NCI-H774 (cell line): ENCODE results near the gene KCNQ2.

Source experiments
- DNase-seq: peaks from one replicate; lab custom pipeline; 2025; lab: John Stamatoyannopoulos, UW

The KCNQ2 gene

DNA sequence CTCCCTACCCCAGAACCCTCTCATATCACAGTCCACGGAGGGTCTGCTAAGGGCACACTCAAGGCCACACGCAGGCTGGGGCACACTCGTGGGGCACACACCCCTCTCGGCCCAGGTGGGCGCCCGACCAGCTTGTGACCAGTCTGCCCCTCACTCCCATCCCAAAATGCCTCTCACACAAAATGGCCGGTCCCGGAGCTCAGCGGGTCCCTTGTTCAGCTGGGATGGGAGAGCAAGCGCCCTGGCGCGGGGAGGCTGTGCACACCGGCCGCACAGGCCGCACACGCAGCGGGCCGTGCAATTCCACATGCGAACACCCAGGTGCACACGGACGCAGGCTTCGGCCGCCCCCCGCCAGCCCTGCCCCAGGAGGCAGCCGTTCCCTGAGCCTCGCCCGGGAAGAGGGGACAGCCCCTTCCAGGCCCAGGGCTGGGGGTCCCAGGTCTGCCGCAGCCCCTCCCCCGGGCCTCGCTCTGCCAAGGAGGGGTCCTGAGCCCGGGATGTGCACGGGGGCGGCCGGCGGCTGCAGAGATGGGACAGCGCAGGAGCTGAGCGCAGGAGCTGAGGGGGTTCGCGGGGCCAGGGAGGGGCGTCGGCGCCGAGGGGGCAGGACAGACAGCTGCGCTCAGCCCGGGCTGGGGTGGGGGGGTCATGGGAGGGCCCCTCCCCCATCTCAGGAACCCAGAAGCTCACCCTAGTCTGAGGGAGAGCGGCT lies 1.3 kb downstream of the KCNQ2 start:
- no peak for DNase-seq

DNA sequence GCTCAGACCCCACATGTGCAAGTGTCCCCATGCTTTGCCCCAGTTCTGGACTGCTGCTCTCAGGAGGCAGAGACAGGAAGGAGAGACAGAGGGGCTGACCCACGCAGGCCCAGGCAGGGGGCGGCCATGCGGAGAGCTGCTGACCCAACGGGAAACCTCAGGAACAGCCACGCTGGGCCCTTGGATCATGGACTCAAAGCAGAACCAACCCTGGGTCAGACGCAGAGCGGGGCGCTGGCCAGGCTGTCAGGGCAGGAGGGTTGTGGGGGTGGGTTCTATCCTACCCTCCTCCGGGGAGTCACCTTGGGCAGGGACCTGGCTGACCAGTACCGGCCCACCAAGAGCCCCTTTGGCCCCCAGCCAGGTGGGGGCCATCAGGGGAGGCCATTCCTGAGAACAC lies 2.0 kb downstream of the KCNQ2 start:
- DNase-seq, result no peak

DNA sequence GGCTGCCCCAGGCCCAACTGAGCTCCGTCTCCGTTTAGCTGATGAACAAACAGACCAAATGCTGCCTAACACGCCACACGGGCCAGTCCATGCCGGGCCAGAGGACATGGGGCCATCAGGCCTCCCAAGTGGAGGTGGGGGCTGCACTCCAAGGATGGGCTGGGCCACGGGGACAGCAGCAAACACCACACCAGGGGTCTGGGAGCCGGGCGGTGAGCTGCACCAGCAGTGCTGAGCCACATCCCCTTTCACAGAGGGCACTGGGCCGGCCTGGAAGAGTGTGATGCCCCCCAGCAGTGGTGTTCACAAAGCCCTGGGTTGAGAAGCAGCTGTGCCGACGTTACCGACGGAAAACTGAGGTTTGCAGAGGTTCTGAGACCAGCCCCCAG lies 2.7 kb downstream of the KCNQ2 start:
- DNase-seq, result no peak

DNA sequence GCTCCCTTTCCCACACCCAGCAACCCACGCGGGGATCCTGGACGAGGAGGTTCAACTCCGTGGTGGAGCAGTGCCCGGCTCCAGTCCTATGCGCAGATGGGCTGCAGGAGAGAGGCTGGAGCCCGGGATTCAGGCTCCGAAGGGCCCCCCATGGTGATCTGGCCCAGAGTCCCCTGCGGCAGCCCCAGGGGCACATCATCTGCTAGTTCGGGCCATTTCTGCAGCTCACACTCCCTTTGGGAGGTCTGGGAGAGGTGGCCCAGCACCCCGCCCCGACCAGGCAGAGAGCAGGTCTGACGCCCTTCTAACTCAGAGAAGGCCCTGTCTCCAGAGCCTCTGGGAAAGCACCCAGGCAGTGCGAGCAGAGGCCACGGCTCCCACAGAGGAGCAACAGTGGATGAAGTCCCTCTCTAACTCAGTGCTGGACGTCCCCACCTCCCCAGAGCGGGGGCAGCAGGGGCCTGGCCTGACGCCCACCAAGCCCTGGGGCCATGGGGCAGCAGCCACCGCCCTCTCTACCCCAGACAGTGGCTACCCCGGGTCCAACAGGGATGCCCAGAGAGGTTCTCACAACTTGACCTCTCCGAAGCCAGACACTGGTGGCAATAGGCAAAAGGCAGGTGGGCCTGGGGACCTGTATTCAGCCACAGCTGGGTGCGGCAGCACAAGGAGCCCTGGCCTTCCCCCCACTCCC lies 3.3 kb downstream of the KCNQ2 start:
- no peak for DNase-seq

DNA sequence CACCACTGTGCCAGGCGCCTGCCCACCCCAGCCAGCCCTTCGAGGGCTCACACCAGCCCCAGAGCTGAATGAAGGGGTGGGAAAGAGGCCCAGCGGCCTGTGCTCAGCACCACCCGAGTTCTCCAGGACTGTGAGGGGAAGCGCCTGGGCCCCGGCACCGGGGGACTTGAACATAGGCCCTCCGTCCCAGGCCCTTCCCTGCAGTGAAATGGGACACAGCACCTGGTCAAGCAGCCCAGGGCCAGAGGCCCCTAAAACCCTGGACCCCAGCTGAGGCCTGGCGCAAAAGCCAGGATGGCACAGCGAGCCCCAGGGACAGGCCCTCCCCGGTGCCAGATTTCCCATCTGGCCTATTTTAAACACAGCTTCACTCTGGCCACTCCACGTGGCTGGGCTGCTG lies 4.0 kb downstream of the KCNQ2 start:
- no peak for DNase-seq

DNA sequence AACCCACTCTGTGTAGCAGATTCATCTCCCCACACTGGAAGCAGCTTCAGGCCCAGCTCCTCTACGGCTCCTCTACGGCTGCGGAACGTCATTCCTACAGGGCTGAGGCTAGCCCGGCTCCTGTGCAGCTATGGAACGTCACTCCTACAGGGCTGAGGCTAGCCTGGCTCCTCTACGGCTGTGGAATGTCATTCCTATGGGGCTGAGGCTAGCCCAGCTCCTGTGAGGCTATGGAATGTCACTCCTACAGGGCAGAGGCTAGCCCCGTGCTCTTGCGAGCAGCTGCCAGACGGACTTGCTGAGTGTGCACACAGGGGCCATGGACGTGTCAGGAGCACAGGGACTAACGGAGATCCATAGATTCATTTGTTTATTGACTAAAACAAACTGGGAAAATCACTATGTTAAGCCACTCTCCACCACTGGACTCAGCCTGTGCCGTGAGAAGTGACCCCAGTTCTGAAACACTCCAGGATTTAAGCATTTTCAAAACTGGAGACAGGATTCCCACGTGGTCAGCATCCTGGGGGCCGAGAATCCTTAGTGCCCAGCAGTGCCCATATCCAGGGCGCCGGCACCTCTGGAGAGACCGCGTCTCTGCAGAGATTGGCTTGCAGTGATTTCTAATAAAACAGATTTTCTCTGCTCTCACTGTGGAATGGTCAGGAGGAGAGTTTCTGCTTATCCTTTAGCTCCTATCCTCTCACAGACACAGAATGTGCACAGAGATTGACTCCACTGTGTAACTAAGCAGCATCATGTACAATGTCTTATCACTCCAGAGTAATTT lies 5.0 kb downstream of the KCNQ2 start:
- no peak for DNase-seq

DNA sequence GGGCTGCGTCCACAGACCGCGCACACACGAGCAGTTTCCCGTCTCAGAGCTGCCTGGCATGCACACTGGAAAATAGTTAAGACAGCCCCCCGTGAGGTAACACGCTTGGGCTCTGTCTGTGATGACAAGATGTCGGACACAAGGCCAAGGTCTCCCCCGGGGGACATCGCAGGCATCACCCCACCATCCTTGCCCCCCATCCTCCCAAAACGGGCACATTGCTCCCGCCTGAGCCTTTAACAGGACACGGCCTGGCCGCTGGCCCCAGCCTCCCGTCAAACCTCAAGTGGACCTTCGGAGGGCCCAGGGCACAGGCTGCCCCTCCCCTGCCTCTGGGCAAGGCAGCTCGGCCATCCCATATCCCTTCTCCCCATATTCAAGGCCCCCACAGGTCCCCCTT lies 5.6 kb downstream of the KCNQ2 start:
- no peak for DNase-seq

DNA sequence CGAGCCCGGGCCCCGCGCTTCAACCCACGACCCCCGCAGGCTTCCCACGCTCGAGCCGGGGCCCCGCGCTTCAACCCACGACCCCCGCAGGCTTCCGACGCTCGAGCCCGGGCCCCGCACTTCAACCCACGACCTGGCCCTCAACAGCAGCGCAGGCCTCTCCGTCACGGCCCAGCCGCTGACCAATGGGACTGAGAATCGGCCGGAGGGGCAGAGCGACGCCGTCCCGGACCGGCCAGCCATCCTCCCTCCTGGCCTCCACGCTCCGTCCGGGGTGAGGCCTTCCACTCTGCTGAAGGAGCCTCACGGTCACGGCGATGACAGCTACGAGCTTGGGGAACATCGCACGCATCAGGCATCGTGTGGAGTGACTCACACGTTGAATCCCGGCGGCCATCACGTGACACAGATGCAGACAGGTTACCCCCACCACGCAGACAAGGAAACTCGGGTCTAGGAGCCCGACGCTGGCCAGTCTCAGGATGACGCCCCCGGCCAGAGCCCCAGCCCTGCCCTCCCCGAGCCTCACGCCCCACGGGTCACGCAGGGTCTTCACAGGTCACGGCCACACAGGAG lies 6.1 kb downstream of the KCNQ2 start:
- DNase-seq, result no peak

DNA sequence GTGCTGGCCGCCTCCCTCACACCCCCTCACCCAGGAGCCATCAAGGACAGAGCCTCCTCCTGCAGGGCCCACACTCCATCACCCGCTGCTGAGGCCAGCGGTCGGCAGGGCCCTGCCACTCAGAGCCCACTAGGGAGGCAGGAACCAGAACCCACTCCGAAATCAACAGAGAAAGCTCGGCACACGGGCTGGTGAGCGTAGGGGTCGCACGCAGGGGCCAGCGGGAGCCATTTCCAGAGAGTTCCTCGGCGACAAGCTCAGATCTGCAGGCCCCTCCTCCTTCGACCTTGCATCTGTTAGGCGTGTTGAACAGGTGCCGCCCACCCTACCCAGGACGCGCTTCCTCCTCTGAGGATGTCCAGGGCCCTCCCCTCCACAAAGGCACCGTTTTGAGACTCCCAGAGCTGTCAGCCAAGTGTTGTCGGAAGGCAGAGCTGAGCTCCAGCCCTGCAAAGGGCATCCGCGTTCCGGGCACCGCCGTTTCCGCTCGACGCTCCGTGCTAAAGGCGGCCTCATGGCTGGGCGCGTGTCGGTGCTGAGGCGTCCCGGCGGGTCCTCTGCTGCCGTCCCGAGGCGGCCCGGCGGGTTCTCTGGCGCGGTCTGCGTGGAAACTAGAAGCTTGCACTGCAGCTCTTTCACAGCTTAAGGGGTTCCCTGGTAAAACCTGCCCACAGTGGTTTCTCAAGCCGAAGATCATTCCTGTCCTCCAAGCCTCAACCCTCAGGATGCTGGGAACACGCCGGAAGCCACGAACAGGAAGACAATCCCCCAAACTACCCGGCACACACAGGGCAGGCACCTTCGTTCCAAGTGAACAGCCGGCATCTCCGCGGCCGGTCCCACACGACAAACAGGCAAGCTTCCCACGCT lies 6.8 kb downstream of the KCNQ2 start:
- no peak for DNase-seq

DNA sequence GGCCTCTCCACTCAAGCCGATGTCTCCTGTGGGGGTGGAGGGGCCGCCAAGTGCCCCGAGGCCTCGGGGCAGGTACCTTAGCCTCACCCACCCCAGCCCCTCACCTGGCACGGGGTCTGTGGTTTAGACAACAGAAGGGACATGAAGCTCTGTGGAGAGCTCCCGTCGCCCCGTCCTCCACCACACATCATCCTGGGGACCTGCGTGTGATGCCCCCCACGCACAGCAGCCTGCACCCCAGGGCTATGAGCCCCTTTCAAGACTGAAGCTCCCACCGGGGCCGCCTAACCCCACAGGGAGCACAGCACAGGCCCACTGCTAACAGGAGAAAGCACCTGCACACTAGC lies 8.2 kb downstream of the KCNQ2 start:
- no peak for DNase-seq

DNA sequence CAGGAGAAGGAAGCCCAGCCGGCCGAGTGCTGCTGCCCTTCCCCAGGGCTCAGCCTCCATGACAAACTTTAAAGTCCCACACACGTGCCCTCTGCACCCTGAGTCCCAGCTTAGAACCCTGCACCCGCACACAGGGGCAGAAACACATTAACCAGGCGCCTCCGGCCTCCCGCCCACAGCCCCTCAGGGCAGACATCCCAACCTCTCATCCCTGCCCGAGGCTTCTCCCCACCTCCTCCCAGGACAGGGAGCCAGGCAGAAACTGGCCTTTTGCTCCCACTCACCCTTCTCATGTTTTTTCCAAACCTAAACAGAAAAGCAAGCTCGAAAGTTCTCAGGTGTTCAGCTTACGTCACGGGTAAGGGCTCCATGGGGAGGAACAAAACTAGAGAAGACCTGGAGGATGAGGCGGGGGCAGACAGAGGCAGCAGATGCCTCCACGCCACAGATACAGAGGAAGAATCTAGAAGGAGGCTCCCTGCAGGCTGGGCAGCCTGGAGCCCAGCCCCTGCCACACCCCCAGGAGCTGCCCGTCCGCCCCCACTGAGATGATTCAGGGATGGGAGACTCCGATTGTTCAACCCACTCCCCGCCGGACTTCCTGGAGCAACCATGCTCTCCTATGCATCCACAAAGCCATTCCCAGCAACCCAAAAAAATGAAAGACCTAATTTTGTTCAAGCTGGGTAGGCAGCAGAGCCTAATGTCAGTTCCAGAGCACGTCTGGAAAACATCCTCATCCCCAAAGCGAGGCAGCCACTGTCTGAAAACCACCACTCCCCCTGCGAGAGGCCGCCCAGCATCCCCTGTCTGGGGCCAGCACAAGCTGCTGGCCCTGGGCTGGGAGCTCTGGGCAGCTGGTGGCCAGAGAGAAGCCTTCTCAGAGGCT lies 8.8 kb downstream of the KCNQ2 start:
- no peak for DNase-seq

DNA sequence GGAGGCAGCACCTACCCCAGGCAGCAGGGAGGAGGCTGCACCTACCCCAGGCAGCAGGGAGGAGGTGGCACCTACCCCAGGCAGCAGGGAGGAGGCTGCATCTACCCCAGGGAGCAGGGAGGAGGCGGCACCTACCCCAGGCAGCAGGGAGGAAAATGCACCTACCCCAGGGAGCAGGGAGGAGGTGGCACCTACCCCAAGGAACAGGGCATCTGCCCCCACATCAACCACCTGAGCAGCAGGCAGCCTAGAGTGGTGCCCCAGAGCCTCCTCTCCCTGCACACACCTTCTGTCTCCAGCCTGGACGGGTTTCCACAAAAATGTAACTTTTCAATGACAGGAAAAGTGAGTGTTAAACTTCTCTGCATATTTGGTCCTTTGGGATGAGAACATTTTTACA lies 10.2 kb downstream of the KCNQ2 start:
- DNase-seq, result no peak

DNA sequence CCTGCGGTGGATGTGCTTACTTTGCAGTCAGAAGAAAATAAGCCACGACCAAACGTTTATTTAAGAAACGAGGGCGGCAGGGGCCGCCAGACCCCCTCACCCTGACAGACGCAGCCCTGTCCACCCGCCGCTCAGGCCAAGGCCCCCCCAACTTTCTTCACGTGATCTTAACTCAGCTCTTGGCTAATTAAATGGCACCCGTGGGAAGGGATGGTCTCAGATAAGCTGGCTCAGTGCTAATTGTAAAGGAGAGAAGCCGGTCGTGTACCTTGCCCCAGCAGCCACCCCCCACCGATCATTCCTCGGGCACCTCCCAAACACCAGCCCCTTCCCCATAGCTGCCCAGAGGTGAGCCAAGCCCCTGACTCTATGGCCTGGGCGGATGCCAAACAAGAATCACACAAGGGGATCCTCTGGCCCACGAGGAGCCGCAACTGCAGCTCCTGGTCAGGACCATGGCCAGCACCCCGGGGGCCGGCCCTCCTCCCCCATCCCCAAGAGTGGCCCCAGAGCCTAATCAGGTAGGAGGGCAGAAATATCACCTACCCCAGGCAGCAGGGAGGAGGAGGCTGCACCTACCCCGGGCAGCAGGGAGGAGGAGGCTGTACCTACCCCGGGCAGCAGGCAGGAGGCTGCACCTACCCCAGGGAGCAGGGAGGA lies 11.2 kb downstream of the KCNQ2 start:
- no peak for DNase-seq

DNA sequence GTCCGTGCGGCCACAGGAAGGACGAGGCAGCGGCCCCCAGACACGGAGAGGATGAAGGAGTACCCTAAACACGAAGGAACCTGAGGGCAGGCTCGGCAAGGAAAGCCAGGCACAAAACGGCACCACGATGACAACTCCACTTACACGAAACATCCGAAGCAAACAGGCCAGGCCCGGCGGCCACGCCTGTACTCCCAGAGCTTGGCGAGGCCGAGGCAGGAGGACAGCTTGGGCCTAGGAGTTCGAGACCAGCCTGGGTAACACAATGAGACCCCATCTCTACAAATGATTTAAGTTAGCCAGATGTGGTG lies 13.4 kb downstream of the KCNQ2 start:
- DNase-seq, result no peak

DNA sequence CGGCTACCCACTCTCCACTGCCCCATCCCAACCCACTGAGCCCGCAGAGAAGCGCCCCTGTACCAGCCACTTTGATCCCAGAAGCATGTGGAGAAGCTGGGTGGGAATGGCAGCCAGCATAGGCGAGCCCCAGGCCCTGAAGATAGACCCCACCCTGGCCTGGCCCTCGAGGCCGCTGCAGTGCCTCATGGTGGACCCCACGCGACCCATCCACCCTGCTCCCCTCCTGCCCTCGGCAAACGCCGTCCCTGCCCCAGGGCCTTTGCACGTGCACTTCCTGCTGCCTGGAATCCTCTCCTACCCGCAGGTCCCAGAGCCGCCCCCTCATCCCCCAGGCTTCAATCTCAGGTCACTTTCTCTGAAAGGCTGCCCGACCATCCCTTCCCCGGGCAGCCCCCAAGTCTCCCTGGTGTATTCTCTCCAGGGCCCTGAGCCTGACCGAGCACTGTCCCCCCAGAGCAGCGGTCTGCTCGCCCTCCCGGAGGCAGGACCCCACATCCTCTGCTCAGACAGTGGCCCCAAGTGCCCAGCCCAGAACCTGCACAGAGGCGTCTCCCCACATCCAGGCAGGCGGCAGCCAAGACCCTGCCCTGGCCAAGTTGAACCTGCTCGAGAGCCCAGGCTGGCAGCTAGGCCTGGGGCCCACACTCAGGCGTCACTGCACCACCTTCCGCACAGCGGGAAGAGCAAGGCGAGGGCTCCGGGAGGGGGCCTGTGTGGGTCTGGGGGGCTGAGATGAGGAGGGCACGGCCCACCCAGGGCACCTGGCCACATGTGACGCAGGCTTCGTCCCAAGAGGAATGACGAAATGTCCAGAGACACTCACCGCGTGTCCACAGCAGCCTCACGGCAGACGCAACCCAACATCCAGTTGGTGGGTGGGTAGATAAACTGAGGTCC lies 14.0 kb downstream of the KCNQ2 start:
- no peak for DNase-seq

DNA sequence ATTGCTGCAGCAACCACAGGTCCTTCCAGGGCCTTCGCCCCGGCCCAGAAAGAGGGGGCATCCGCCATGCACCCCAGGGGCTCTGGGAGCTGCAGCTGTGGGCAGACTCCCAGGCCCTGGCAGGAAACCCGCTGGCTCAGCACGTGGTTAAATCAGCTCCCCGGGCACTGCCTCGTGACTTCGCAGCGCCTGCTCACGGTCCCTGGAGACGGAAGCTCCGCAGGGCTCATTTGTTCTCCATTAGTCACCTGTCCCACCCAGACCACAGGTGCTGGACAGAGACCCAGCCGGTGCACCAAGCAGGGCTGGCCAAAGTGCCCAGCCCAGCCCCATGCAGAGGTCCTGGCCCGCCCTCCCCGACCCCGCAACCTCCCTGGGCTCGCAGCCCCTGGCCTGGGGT lies 14.7 kb downstream of the KCNQ2 start:
- DNase-seq, result no peak

DNA sequence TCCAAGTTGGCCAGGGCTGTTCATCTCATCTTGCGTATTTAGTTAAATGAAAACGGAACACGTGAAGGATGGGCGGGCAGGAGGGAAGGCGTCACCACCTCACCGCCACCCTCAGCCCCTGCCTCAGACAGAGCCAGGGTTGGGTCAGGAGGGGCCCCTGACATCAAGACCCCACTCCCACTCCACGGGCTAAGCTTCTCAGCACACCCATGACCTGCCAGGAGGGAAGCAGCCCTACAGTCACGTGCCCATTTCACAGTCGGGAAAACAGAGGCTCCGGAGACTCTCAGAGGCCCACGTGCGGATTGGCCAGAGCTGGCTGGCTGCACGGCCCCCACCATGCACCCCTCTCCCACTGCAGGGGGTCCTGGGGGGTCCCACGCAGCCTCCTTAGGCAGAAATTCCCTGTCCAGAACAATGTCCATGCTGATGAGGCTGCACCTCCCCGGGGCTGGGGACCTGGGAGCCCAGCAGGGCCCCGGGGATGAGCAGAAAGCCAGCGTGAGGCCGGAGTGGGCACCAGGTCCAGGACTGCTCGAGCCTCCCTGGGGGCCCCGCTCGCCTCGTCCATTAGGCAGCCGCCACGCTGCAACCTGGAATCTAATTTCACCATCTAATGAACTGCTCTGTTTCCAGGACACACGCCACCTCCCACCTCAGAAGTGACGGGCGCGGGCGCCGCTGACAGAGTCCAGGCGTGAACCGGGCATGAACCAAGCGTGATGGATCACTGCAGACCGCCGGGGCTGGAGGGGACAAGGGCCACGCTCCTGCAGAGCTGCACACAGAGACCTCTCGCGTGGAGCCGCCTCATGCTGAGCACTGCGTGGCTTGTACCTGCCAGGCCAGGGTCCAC lies 15.8 kb downstream of the KCNQ2 start:
- no peak for DNase-seq

DNA sequence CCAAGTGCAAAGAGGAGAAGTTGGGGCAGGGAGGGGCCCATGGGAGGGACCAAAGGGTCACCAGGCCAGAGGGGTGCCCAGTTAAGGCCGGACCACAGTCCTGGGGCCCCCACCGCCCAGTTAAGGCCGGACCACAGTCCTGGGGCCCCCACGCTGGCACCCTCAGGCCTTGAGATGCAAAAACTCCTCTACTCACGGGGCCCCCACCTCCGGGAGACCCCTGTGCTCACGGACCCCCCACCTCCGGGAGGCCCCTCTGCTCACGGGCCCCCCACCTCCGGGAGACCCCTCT lies 16.9 kb downstream of the KCNQ2 start:
- no peak for DNase-seq
